Spinal cord (tissue), 10 donors: Measurements from ENCODE around the gene DENND6B. TPM values are rescaled to one million over a fixed set of nuclear protein-coding genes. Genes with fewer than 3 reads are reported as not detected.
A peak's percentile ranks its signal among the peaks of the same experiment; 100 is the strongest.

Experiments used
- DNase-seq, 6 donors: peaks; one replicate each; pipeline versions ENCODE4 v3.0.0 to v3.0.0-alpha.2; 2013 to 2015; ENCODE audit warnings: low spot score in 6 of 6, low read depth in 4 of 6
- H3K27ac ChIP-seq: one replicate; pipeline ENCODE4 v1.5.1; 2013; ENCODE audit warnings: low read depth, low read length, control low read depth
- H3K27me3 ChIP-seq: one replicate; pipeline ENCODE4 v1.6.1; 2013; ENCODE audit warnings: low read length; ENCODE audit not compliant: control insufficient read depth, insufficient read depth
- H3K36me3 ChIP-seq: one replicate; pipeline ENCODE4 v1.6.1; 2013; ENCODE audit warnings: low read length; ENCODE audit not compliant: control insufficient read depth, insufficient read depth
- H3K4me1 ChIP-seq: one replicate; pipeline ENCODE4 v1.6.1; 2013; ENCODE audit warnings: low read length; ENCODE audit not compliant: control insufficient read depth, insufficient read depth
- H3K4me3 ChIP-seq: one replicate; pipeline ENCODE4 v1.5.1; 2013; ENCODE audit warnings: low read depth, low read length, control low read depth
- H3K9me3 ChIP-seq: one replicate; pipeline ENCODE4 v1.6.1; 2013; ENCODE audit warnings: low read length; ENCODE audit not compliant: control insufficient read depth, insufficient read depth
- WGBS: methylation state at CpG from one replicate; pipeline ENCODE4 v1.1.5; 2013; ENCODE audit warnings: missing lambda C conversion rate; ENCODE audit not compliant: insufficient coverage; 5-methylcytosine and 5-hydroxymethylcytosine counted together
- polyA plus RNA-seq, 2 donors: library from polyadenylated mRNA; unstranded; fragments of 120-200 nt; gene quantifications; one replicate each; pipeline ENCODE4 v1.2.1, GENCODE V29; 2013; ENCODE audit not compliant: insufficient read length in 2 of 2
- total RNA-seq, 2 donors: library from RNA; depleted of rRNA in 1 of 2; stranded (reverse); fragments of 120-200 nt in 1 of 2; fragments of >200 nt in 1 of 2; gene quantifications; one replicate each; pipeline versions ENCODE4 v1.2.3 to v1.2.4, GENCODE V29; 2013 to 2014
- donor health status: healthy.

DENND6B gene
- total and polyA plus RNA-seq, 4 donors, result 9.1 to 45.7 (median 27.0) TPM

DNA sequence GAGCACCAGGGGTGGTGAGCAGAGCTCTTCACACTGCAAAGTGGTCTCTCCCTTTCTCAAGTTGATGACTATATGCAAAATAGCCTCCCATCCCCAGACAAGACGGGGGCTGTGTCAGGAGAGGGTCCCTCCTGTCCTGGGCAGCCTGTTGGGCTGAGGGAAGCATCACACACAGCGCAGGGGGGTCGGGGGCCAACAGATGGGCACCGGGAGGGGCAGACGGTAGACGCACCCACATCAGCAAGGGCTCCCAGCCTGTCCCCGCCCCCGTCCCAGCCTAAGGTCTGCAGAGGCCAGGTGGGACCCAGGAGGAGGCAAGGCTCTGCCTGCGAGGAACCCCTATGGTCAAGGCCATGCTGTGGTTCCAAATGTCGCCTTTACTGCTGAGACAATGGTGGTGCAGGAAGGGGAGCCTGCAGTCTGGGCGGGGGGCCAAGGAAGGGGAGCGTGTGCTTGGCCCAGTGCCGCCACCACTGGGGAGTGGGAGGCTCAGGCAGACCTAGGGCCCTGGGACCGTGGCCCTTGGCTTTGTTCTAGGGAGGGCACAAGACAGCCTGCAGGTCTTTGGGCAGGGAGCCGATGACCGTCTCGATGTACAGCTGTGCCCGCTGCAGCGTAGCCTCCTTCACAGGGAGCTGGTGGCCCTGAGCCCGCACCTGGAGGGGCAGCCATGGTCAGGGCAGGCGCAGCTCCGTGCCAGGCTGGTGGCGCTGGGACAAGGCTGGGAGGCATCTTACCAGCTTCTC is 15.0 kb downstream of the DENND6B start:
- H3K36me3 ChIP-seq, result peaks cover 72% of the 10 kb centered on the region
- no peaks in the 10 kb centered on the region for H3K9me3 ChIP-seq
- H3K4me1 ChIP-seq, result peaks cover 49% of the 10 kb centered on the region
- H3K27ac ChIP-seq, result no peak overlapping the region
- H3K4me3 ChIP-seq, result no peak overlapping the region
- 56% methylated on average over 23 of the region's 23 CpGs for WGBS
- DNase-seq, result peak in 1 of 6 donors; percentile 66
- H3K27me3 ChIP-seq, result no peaks in the 10 kb centered on the region

DNA sequence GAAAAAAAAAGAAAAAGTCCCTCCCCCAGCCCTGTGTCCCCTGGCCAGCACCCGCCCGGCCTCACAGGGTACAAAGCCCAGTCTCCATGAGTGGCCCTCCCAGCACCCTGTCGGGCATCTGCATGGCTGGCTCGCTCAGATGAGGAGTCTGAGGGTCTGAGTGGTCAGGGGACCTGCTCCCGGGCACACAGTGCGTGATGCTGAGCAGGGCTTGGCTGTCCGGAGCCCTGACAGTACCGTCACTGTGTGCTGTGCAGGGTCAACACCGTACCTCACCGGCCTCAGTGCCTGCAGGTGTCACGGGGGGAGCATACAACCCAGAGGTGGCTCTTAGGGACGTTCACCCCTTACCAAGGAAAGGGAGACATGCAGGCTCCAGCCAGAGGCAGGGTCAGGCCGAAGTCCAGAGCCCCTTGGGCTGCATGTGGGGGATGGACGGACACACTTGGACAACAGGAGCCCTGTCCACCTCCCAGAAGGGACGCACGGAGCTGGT is 15.8 kb downstream of the DENND6B start:
- H3K4me1 ChIP-seq, result peaks cover 57% of the 10 kb centered on the region
- H3K27ac ChIP-seq, result no peak overlapping the region

DNA sequence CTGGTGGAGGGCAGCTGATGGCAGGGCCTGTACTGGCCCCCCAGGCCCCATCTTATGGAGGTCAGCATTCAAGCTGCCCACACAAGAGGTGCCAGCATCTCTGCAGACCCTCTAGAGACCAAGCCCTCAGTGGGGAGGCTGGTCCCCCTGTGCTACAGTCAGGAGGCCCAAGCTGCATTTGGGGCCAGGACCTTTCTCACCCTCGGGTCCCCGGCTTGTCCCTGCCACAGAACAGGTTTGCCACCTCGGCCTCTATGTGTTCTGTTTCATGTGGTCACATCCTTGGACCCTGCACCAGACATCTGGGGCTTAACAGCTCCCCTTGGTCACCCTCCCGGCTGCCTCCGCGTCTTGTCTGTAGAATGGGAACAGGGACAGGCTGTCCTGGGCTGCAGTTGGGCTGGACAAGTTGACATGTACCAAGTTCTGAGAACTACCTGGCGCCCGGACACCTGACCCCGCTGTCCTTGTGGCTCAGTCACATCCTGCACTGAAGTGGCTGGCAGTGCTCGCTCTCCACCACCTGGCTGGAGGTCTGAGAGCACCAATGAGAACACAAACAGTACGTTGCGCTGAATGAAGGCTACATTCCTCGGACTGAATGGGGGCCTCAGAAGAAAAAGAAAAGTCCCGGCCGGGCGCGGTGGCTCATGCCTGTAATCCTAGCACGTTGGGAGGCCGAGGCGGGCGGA is 16.6 kb downstream of the DENND6B start:
- DNase-seq, result no peak
- Histone ChIP-seq H3K27ac (no peak overlapping the region), H3K27me3 (no peaks in the 10 kb centered on the region), H3K36me3 (peaks cover 67% of the 10 kb centered on the region), H3K4me1 (peaks cover 65% of the 10 kb centered on the region), H3K4me3 (no peak overlapping the region), H3K9me3 (no peaks in the 10 kb centered on the region)
- 91% methylated on average over 13 of the region's 21 CpGs for WGBS

More for the DNA sequence above, 15.8 kb downstream of the DENND6B start:
- Histone ChIP-seq H3K27me3 (no peaks in the 10 kb centered on the region), H3K4me3 (no peak overlapping the region), H3K36me3 (peaks cover 67% of the 10 kb centered on the region), H3K9me3 (no peaks in the 10 kb centered on the region)
- WGBS, result 89% methylated on average over 14 of the region's 16 CpGs
- DNase-seq, result no peak

DNA sequence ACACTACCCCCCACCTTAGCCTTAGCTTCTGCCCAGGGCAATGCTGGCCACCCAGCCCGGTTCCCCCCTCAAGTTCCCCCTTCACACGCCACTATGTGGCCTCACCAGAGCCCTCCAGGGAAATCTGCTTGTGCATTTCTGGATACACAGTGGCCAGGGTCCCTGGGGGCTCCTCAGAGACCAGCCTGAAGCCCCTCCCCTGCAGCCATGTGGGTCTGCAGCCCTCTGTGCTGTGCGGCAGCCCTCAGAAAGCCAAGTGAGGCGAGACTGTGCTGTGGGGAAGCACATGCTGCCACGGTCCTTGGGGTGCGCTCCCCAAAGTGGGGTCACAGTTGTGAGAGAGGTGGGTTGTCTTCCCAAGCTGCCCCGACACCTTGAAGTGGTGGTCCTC is 17.2 kb downstream of the DENND6B start:
- DNase-seq, result no peak
- 78% methylated on average over 7 of the region's 7 CpGs for WGBS
- H3K27ac ChIP-seq, result no peak overlapping the region

DNA sequence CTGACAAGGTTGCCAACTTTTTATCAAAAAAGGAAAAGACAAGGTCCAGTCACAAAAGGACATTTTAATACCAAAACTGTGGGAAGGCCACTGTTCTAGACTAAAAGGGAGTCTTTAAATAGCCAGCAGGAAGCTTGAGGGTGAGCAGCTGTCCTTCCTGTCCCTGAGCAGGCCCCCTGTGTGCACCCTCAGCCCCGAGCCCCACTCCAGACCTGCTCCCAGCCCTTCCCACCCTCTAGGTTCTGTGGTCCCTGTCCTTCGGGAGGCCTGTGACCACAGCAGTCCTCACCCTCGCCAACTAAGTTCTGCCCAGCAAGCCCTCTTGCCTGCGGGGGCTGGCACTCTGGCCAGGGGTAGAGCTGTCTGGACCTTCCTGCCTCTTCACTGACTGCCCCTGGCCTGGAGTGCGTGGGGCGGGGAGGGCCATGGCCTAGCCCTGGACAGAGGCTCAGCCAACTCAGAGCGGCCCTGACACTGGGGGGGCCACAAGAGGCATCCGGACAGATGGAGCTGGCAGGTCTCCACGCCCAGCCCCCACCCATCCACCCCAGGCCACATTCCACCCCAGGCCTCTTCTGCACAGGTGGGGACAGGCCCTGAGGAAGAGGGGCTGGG is 17.7 kb downstream of the DENND6B start:
- Histone ChIP-seq H3K4me1 (peaks cover 69% of the 10 kb centered on the region), H3K9me3 (no peaks in the 10 kb centered on the region), H3K27ac (peak overlapping the region; percentile 85), H3K4me3 (no peak overlapping the region), H3K27me3 (no peaks in the 10 kb centered on the region), H3K36me3 (peaks cover 65% of the 10 kb centered on the region)
- WGBS, result 58% methylated on average over 7 of the region's 9 CpGs
- DNase-seq, result no peak

More for the DNA sequence above, 17.2 kb downstream of the DENND6B start:
- Histone ChIP-seq H3K9me3 (no peaks in the 10 kb centered on the region), H3K4me1 (peaks cover 69% of the 10 kb centered on the region), H3K4me3 (no peak overlapping the region), H3K36me3 (peaks cover 67% of the 10 kb centered on the region), H3K27me3 (no peaks in the 10 kb centered on the region)

DNA sequence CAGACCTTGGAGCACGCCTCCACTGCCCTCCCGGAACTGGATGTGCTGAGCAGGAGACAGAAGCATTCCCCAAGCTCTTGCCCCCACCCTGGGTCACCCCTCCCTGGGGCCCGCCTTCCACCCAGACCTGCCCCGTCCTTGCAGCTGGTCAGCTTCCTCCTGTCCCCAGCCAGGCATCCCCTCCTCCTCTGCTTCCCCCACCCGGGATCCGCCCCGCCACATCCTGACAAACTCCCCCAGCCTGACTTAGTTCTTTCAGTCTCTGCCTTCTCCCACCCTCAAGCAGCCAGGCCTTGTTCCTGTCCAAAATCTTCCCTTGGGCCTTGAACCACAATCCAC is 18.2 kb downstream of the DENND6B start:
- 36% methylated on average over 6 of the region's 7 CpGs for WGBS
- peak in 1 of 6 donors; percentile 39 for DNase-seq
- Histone ChIP-seq H3K27me3 (no peaks in the 10 kb centered on the region), H3K4me3 (no peak overlapping the region), H3K9me3 (no peaks in the 10 kb centered on the region), H3K36me3 (peaks cover 65% of the 10 kb centered on the region), H3K4me1 (peaks cover 72% of the 10 kb centered on the region), H3K27ac (peak overlapping the region; percentile 85)

- WGBS, result 35% methylated on average over 14 of the region's 19 CpGs
- H3K27ac ChIP-seq, result peak overlapping the region; percentile 85
- peaks cover 77% of the 10 kb centered on the region for H3K4me1 ChIP-seq
- no peaks in the 10 kb centered on the region for H3K27me3 ChIP-seq
- peaks cover 66% of the 10 kb centered on the region for H3K36me3 ChIP-seq
- no peak overlapping the region for H3K4me3 ChIP-seq
- H3K9me3 ChIP-seq, result no peaks in the 10 kb centered on the region
- peak in 1 of 6 donors; percentile 55 for DNase-seq
Observed at GRCh38 chr22:50307890-50308596, 18.8 kb downstream of the DENND6B start.

DNA sequence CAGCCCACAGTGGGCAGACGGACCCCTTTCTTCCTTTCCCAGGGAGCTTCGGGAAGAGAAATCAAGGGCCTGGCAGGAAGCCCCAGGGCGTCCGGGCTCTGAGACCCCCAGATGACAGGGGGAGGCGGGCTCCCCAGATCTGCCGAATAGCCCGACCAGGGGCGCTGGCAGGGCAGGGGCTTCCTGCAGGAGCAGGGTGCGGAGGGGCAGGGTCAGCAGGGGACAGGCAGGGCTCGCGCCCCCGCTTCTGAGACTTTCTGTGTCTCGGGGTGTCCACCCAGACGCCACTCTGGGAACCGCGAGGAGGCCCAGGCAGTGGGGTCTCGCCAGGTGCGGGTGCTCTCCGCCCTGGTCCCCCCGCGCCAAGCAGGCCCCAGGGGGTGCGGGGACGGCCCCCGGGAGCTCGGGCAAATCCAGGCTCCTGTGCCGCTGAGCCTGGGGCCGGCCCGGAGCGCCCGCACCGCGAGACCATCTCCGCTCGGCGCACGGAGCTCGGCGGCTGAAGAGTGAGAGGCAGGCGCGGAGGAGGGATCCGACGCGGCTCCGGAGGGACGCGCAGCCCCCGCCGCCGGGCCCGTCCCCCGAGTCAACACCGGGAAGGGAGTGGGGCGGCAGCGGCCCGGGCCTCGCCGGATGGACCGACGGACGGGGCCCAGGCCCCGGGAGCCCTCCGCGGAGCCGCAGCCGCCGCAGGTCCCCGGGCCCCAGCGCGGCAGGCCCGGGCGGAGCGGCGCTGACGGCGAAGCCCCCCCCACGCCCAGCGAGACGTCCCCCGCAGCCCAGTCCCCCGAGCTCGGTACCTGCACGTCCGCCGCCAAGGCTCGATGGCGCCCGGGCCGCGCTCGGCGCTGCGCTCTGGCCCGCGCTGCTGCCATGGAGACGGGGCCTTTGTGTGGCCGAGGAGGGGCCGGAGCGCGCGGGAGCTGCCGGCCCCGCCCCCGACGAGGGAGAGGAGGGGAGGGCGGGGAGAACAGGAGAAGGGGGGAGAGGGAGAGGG is 19.8 kb downstream of the DENND6B start, which contains the start of gene PLXNB2:
TSS of gene PLXNB2 (minus strand) at position 894 of the 997 bp plus-strand sequence. CDS start 17,062 bp downstream, outside the sequence.
- peak within 1 kb of the TSS; percentile 85 for H3K27ac ChIP-seq
- H3K27me3 ChIP-seq, result no peaks in the 10 kb centered on the region
- peak; percentile 69 to 96 (median 79) for DNase-seq
- H3K4me3 ChIP-seq, result peak within 1 kb of the TSS; percentile 77
- under 1% methylated on average over 95 of the region's 105 CpGs for WGBS
- no peaks in the 10 kb centered on the region for H3K9me3 ChIP-seq
- peaks cover 85% of the 10 kb centered on the region for H3K4me1 ChIP-seq
- H3K36me3 ChIP-seq, result peaks cover 68% of the 10 kb centered on the region
